GM12878 (cell line): Measurements from ENCODE around the gene MAP3K21. TPM values are rescaled to one million over a fixed set of nuclear protein-coding genes. Genes with fewer than 3 reads are reported as not detected.

ENCODE experiments used
- CBX3 ChIP-seq: fragments of 200-600 bp; sonication (generic); IDR thresholded peaks from 2 replicates; pipeline ENCODE4 v1.6.1; 2016; ENCODE audit warnings: low read depth, borderline replicate concordance
- CHD1 ChIP-seq: IDR thresholded peaks from 2 replicates; pipeline ENCODE4 v1.6.1; 2012; ENCODE audit warnings: low read depth, low read length, improper control_type of control experiment
- CUX1 ChIP-seq: IDR thresholded peaks from 2 replicates; pipeline ENCODE4 v1.6.1; 2012; ENCODE audit warnings: improper control_type of control experiment, low read depth, low read length; ENCODE audit not compliant: insufficient replicate concordance
- HDAC2 ChIP-seq: fragments of 200-600 bp; sonication (generic); IDR thresholded peaks from 2 replicates; pipeline ENCODE4 v1.6.1; 2017
- NFIC ChIP-seq: IDR thresholded peaks from 2 replicates; pipeline ENCODE4 v1.6.1; 2012; ENCODE audit warnings: low read depth, mild to moderate bottlenecking, inconsistent platforms, low read length, moderate library complexity
- RFX5 ChIP-seq: IDR thresholded peaks from 2 replicates; pipeline ENCODE4 v1.6.1; 2011; ENCODE audit warnings: low read depth, low read length, improper control_type of control experiment
- SKIL ChIP-seq: fragments of 450-650 bp; IDR thresholded peaks from 2 replicates; pipeline ENCODE4 v1.6.1; 2017; ENCODE audit warnings: mild to moderate bottlenecking, low read depth, inconsistent platforms; ENCODE audit not compliant: poor library complexity, severe bottlenecking
- SP1 ChIP-seq: IDR thresholded peaks from one replicate; pipeline ENCODE4 v1.6.1; 2011; ENCODE audit warnings: low read depth, low read length
- polyA plus RNA-seq, 11 experiments: library from polyadenylated mRNA; depleted of rRNA in 4 of 11; unstranded in 6 of 11; stranded (reverse) in 5 of 11; fragments of >200 nt; fragmentation: Nextera tagmentation in 4 of 11; fragmentation: Illumina TruSeq in 1 of 11; extraction: Ambion mirVana in 4 of 11; extraction: Trizol in 1 of 11; gene quantifications; 1 replicate in 1 of 11; 2 replicates in 10 of 11; pipeline versions ENCODE4 v1.2.1 to v1.2.3, GENCODE V29; 2011 to 2016; ENCODE audit warnings: inconsistent platforms in 2 of 11, missing spikeins in 2 of 11, low read depth in 1 of 11
- total RNA-seq, 4 experiments: library from RNA; depleted of rRNA in 3 of 4; stranded (reverse); fragments of >200 nt in 3 of 4; fragmentation: Illumina TruSeq in 1 of 4; extraction: Trizol in 1 of 4; gene quantifications; 2 replicates each; pipeline versions ENCODE4 v1.2.1 to v1.2.3, GENCODE V29; 2013 to 2021

The MAP3K21 gene
- total and polyA plus RNA-seq, 10 of the 15 experiments (the other 5 are each of a cell fraction or from before 2014, with no cell fraction given): 0.02 to 0.21 (median 0.09) TPM; not detected in 1

GRCh38 chr1:233427907-233428306 lies 100.4 kb downstream of the MAP3K21 start (continued):
- no peak for TF ChIP-seq RFX5
- no peak for TF ChIP-seq HDAC2
- TF ChIP-seq SP1: no peak
- TF ChIP-seq CUX1: no peak
- TF ChIP-seq SKIL: no peak
- TF ChIP-seq CHD1: no peak
- no peak for TF ChIP-seq NFIC
- no peak for TF ChIP-seq CBX3
- TF ChIP-seq, all 136 proteins: peak for 0
